SU-DHL-6 (cell line): ENCODE data around the gene LEKR1.

Experiments
- EZH2phosphoT487 ChIP-seq: fragments of 200-600 bp; sonication (generic), shearing (Covaris generic); conservative IDR thresholded peaks from 2 replicates; pipeline ENCODE4 v1.6.1; 2018; ENCODE audit warnings: mild to moderate bottlenecking, antibody characterized with exemption, low read length, moderate library complexity, mixed read lengths
- TF ChIP-seq, protein P1 (sequence below): fragments of 200-600 bp; sonication (generic); IDR thresholded peaks from one replicate; pipeline ENCODE4 v1.5.1; 2017; ENCODE audit warnings: antibody characterized with exemption, mild to moderate bottlenecking, low read length, moderate library complexity; ENCODE audit not compliant: insufficient read depth, poor library complexity, severe bottlenecking

DNA sequence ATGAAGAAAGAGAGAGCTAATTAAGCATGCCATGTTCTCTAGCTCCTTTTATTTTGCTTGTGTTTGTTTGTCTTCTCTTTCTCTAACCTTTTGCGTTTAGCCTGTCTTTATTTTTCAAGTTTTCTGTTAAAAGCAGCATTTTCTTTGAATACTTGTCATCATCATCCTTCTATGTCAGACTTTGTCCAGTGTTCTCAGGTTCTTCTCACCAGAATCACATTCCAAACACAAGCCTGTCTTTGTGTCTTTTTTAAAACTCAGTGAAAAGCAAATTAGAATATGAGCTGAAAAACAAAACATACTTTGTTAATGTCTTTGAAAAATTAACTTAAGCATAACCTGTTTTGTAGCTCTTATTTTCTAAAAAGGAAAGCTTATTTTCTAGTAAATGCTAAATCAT is 62.4 kb downstream of the LEKR1 start:
- TF ChIP-seq, protein P1, sequence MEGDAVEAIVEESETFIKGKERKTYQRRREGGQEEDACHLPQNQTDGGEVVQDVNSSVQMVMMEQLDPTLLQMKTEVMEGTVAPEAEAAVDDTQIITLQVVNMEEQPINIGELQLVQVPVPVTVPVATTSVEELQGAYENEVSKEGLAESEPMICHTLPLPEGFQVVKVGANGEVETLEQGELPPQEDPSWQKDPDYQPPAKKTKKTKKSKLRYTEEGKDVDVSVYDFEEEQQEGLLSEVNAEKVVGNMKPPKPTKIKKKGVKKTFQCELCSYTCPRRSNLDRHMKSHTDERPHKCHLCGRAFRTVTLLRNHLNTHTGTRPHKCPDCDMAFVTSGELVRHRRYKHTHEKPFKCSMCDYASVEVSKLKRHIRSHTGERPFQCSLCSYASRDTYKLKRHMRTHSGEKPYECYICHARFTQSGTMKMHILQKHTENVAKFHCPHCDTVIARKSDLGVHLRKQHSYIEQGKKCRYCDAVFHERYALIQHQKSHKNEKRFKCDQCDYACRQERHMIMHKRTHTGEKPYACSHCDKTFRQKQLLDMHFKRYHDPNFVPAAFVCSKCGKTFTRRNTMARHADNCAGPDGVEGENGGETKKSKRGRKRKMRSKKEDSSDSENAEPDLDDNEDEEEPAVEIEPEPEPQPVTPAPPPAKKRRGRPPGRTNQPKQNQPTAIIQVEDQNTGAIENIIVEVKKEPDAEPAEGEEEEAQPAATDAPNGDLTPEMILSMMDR: no peak
- no peak for TF ChIP-seq EZH2phosphoT487
